ENCODE data around the gene KDM4C. TPM values are rescaled to one million over a fixed set of nuclear protein-coding genes. Genes with fewer than 3 reads are reported as not detected.
A peak's percentile ranks its signal among the peaks of the same experiment; 100 is the strongest.

KDM4C gene
- total RNA-seq = 15.4 and 22.4 TPM in 2 replicates

GRCh38 chr9:6757456-6758247 is at the start of gene KDM4C:
Gene KDM4C, plus strand, starts transcription at chr9:6757973. Its CDS starts 35,016 bp downstream, at chr9:6792989.

Small RNAs within 50 kb of the gene (small RNA-seq; reads per million reads assigned to genes)
- 0.27 reads per million, percentile 4 among the genes with 10 or more reads in this experiment for gene SNRPEP2

Other genes with a start within 250 kb of the KDM4C start
- 6.9 and 10.9 TPM in 2 replicates for gene GLDC, start 112.2 kb upstream of the KDM4C start, total RNA-seq

Data from vein endothelial cell (primary cell).